Measurements from ENCODE around the gene SCUBE1.

SCUBE1 gene

GRCh38 chr22:43239956-43240355 lies 103.2 kb downstream of the SCUBE1 start:
- FAIRE-seq (no peak), DNase-seq (ENCODE audit: low spot score) (no peak)

GRCh38 chr22:43239193-43239780 lies 103.9 kb downstream of the SCUBE1 start:
- DNase-seq (ENCODE audit: low spot score): no peak
- no peak for FAIRE-seq

DNA sequence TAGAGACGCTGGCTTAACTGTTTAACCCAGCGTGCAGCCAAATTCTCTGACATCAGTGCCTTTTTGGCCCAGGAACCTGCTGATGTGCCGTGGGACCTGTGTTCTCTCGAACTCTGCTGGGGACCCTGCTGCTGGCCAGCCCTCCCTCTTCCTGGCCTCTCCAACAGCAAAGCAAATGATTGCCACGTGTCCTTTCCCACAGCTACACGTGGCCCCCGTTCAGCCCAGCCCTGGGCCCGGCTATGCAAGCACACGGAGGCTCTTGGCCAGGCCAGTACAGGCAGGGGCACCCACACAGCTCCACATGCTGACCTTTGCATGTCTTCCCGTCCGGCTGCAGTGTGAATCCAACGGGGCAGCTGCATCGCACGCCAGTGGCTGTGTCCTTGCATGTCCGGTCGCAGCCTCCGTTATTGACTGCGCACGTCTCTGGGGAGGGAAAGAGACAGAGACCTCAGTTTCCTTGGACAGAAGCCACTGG lies 104.6 kb downstream of the SCUBE1 start:
- FAIRE-seq: no peak
- DNase-seq (ENCODE audit: low spot score): no peak

GRCh38 chr22:43237280-43237679 lies 105.9 kb downstream of the SCUBE1 start:
- DNase-seq (ENCODE audit: low spot score): no peak
- FAIRE-seq: no peak

GRCh38 chr22:43236411-43237166 lies 106.6 kb downstream of the SCUBE1 start:
- DNase-seq (ENCODE audit: low spot score) (no peak), FAIRE-seq (no peak)

- FAIRE-seq: no peak
- no peak for DNase-seq (ENCODE audit: low spot score)
Observed at GRCh38 chr22:43235445-43236409, 107.4 kb downstream of the SCUBE1 start.

DNA sequence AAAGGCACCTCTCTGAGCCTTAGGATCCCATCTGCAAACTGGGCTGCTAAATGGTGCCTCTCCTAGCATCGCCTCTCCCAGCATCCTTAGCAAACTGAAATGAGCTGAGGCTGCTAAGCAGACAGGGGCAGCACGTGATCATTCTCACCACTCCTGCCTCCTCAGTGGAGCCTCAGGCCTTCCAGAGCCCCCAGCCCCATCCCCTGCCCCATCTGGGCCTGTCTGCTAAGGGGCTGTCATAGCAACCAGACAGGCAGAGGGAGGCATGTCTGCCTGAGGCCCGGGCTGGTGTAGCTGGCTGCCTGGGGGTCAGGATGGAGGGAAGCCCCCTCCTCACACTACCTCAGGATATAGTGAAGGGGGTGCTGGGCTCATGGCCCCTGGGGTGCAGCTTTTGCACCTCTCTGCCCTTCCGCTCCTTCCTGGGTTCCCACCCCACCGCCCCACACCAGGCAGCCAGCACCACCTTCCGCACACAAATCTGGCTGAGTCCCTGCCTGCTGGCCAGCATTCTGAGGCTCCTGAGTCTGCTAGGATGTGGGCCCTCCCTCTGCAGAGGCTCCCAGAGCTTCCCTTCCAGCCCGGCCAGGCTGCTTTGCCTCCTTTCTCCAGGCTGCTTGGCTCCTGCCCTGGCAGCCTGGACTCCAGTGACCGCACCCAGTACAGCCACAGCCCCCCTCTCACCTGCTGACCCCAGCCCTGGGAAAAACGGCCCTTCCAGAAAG lies 108.7 kb downstream of the SCUBE1 start:
- no peak for FAIRE-seq
- DNase-seq (ENCODE audit: low spot score): no peak

GRCh38 chr22:43233529-43233928 lies 109.6 kb downstream of the SCUBE1 start:
- FAIRE-seq (no peak), DNase-seq (ENCODE audit: low spot score) (no peak)

- DNase-seq (ENCODE audit: low spot score) (no peak), FAIRE-seq (no peak)
Observed at GRCh38 chr22:43232445-43232844, 110.7 kb downstream of the SCUBE1 start.

- no peak for DNase-seq (ENCODE audit: low spot score)
- no peak for FAIRE-seq
Observed at GRCh38 chr22:43231724-43232034, 111.5 kb downstream of the SCUBE1 start.

GRCh38 chr22:43230971-43231723 lies 112.0 kb downstream of the SCUBE1 start:
- peak; percentile 86 for DNase-seq (ENCODE audit: low spot score)
- peak; percentile 58 for FAIRE-seq

- FAIRE-seq: no peak
Observed at GRCh38 chr22:43230571-43230970, 112.6 kb downstream of the SCUBE1 start.

GRCh38 chr22:43228863-43229262 lies 114.3 kb downstream of the SCUBE1 start:
- DNase-seq (ENCODE audit: low spot score) (no peak), FAIRE-seq (no peak)

More at GRCh38 chr22:43230571-43230970, 112.6 kb downstream of the SCUBE1 start:
- DNase-seq (ENCODE audit: low spot score): no peak

DNA sequence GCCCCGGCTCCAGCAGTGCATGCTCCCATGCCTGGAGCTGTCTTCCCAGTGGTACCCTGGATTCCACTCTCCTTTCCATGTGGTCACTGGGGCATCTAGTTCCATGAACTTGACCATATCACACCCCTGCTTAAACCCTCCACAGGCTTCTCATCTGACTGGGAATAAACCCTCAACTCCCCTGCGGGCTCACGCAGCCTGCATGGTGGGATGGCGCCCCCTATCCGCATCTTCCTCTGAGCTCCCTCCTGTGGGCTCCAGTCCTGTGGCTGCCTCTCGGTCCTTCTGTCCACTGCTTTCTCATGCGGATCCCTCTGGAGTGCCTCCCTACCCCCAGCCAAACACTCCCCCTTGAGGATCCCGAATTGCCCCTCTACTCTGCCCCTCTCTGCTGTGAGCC lies 114.8 kb downstream of the SCUBE1 start:
- no peak for FAIRE-seq
- DNase-seq (ENCODE audit: low spot score): no peak

- no peak for FAIRE-seq
Observed at GRCh38 chr22:43227239-43227630, 115.9 kb downstream of the SCUBE1 start.

DNA sequence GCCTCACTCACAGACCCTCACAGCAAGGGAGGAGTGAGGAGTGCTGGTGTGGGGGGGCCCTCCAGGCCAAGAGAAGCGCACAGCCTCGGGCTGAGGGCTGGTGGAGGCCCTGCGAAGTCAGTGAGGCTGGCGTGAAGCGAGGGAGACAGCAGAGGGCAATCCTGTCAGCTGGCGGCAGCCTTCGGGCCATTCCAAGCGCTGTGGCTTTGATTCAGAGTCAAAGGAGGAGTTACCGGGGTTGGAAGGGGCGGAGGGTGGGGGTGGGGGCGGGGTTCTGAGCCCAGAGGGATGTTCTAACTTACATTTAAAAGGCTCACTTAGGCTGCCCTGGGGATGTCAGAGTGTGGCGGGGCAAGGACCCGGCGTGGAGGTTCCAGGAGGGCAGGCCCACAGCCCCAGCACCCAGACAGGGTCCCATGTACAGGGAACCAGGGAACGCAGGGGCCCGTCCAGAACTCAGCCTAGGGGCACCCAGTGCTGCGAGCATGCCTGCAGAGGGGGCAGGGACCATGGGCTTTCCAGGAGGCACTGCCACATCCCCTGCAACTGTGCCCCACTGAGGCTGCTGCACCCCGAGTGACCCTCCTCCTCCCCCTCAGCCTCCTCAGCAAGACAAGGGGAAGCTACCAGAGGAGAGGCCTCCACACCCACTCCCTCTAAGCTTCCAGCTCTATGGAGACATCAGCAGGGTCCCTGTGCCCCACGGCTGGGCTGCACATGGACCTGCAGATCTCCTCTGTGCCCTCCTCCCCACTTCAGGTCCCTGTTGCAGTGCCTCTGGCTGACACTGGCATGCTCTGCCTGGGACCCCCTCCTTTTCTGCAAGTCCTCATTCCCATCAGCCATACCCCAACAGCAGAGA lies 116.6 kb downstream of the SCUBE1 start:
- peak; percentile 17 for FAIRE-seq
- peak; percentile 35 for DNase-seq (ENCODE audit: low spot score)

More at GRCh38 chr22:43227239-43227630, 115.9 kb downstream of the SCUBE1 start:
- no peak for DNase-seq (ENCODE audit: low spot score)

DNA sequence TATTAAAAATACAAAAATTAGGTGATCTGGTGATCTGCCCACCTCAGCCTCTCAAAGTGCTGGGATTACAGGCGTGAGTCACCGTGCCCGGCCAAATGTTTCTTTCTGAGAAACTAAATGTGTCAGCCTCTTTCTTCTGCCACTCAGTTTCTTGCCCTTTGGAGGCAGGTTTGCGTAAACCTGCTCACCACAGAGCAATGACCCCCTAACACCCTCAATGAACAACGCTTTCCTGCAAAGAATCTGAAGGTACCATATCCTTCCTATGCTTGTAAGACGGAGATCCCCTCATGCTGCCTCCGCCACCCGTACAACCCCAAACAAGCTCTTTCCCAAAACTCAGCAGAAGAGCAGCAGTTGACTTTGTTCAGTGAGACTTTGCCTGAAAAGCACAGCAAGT lies 117.6 kb downstream of the SCUBE1 start:
- DNase-seq (ENCODE audit: low spot score): no peak
- FAIRE-seq: no peak

GRCh38 chr22:43222987-43223386 lies 120.2 kb downstream of the SCUBE1 start:
- FAIRE-seq (no peak), DNase-seq (ENCODE audit: low spot score) (no peak)

- DNase-seq (ENCODE audit: low spot score) (no peak), FAIRE-seq (peak; percentile 23)
Observed at GRCh38 chr22:43222262-43222661, 120.9 kb downstream of the SCUBE1 start.

All from urothelium cell line (cell line).